GM23338 (cell line): ENCODE data around the gene MAST4. TPM values are rescaled to one million over a fixed set of nuclear protein-coding genes. Genes with fewer than 3 reads are reported as not detected.

Source experiments
- ATAC-seq: fragments of 200-7000 bp; cut with Tn5 transposase; 3 replicates; pipeline ENCODE4 v1.9.1; 2020
- DNase-seq: peaks from one replicate; pipeline ENCODE4 v3.0.0-alpha.2; 2015; ENCODE audit warnings: low spot score
- H2AFZ ChIP-seq: fragments of 200-600 bp; sonication (generic); 2 replicates; pipeline ENCODE4 v1.8.0; 2016; ENCODE audit warnings: antibody characterized with exemption, mild to moderate bottlenecking, moderate library complexity
- H3F3A ChIP-seq: fragments of 200-600 bp; sonication (generic); replicated peaks from 2 replicates; pipeline ENCODE4 v1.8.0; 2017; ENCODE audit warnings: antibody characterized with exemption, mixed run types, low read depth
- H3K27ac ChIP-seq: fragments of 200-600 bp; sonication (generic); 2 replicates; pipeline ENCODE4 v1.6.1; 2016; ENCODE audit warnings: low read depth
- H3K27me3 ChIP-seq: fragments of 200-600 bp; sonication (generic); 2 replicates; pipeline ENCODE4 v1.8.0; 2016; ENCODE audit warnings: mild to moderate bottlenecking, mixed run types, moderate library complexity; ENCODE audit not compliant: insufficient read depth
- H3K36me3 ChIP-seq: fragments of 200-600 bp; sonication (generic); 2 replicates; pipeline ENCODE4 v1.8.0; 2016; ENCODE audit warnings: mild to moderate bottlenecking; ENCODE audit not compliant: insufficient read depth
- H3K4me1 ChIP-seq: fragments of 200-600 bp; sonication (generic); 2 replicates; pipeline ENCODE4 v1.8.0; 2016; ENCODE audit warnings: mild to moderate bottlenecking, moderate library complexity; ENCODE audit not compliant: insufficient read depth
- H3K4me2 ChIP-seq: fragments of 200-600 bp; sonication (generic); 2 replicates; pipeline ENCODE4 v1.7.1; 2017; ENCODE audit warnings: mixed run types
- H3K4me3 ChIP-seq: fragments of 200-600 bp; sonication (generic); 2 replicates; pipeline ENCODE4 v1.6.1; 2016; ENCODE audit warnings: mixed run types
- H3K79me2 ChIP-seq: fragments of 200-600 bp; sonication (generic); replicated peaks from 2 replicates; pipeline ENCODE4 v1.8.0; 2017; ENCODE audit warnings: mild to moderate bottlenecking; ENCODE audit not compliant: insufficient read depth
- H3K9me2 ChIP-seq: fragments of 200-600 bp; sonication (generic); 2 replicates; pipeline ENCODE4 v1.8.0; 2017; ENCODE audit not compliant: insufficient read depth
- H4K20me1 ChIP-seq: fragments of 200-600 bp; sonication (generic); replicated peaks from 2 replicates; pipeline ENCODE4 v1.8.0; 2017; ENCODE audit warnings: mild to moderate bottlenecking; ENCODE audit not compliant: insufficient read depth
- H3K27ac Mint-ChIP-seq: 2 replicates; pipeline ENCODE4 v1.8.0; 2020; ENCODE audit warnings: inconsistent platforms, mild to moderate bottlenecking, moderate library complexity, mixed read lengths
- H3K27me3 Mint-ChIP-seq: 3 replicates; pipeline ENCODE4 v1.8.0; 2022; ENCODE audit warnings: low read depth, mild to moderate bottlenecking, moderate library complexity, mixed read lengths, inconsistent platforms; ENCODE audit not compliant: insufficient read depth, poor library complexity
- H3K36me3 Mint-ChIP-seq: 3 replicates; pipeline ENCODE4 v1.8.0; 2021; ENCODE audit warnings: low read depth, mild to moderate bottlenecking, inconsistent platforms, moderate library complexity, mixed read lengths
- H3K4me1 Mint-ChIP-seq: 3 replicates; pipeline ENCODE4 v1.8.0; 2020; ENCODE audit warnings: mild to moderate bottlenecking, inconsistent platforms, mixed read lengths
- H3K4me3 Mint-ChIP-seq: 3 replicates; pipeline ENCODE4 v1.8.0; 2021; ENCODE audit warnings: moderate library complexity, mild to moderate bottlenecking, inconsistent platforms, mixed read lengths
- H3K9me3 Mint-ChIP-seq: 3 replicates; pipeline ENCODE4 v1.8.0; 2020; ENCODE audit warnings: moderate library complexity, mild to moderate bottlenecking, inconsistent platforms, mixed read lengths
- CTCF ChIP-seq, 2 experiments: fragments of 200-600 bp in 1 of 2; sonication (generic) in 1 of 2; conservative IDR thresholded peaks; 2 replicates each; pipeline versions ENCODE4 v1.5.1 to v1.6.1; 2016 to 2017; ENCODE audit warnings: antibody characterized with exemption in 2 of 2, low read depth in 2 of 2, mild to moderate bottlenecking in 2 of 2, moderate library complexity in 1 of 2
- ETS1 ChIP-seq: IDR thresholded peaks from 2 replicates; pipeline ENCODE4 v1.6.1; 2016; ENCODE audit warnings: antibody characterized with exemption
- JUNB ChIP-seq: IDR thresholded peaks from one replicate; pipeline ENCODE4 v1.6.1; 2016; ENCODE audit warnings: antibody characterized with exemption; ENCODE audit not compliant: unreplicated experiment
- NANOG ChIP-seq: IDR thresholded peaks from 2 replicates; pipeline ENCODE4 v1.6.1; 2016; ENCODE audit warnings: antibody characterized with exemption, borderline replicate concordance
- REST ChIP-seq: IDR thresholded peaks from one replicate; pipeline ENCODE4 v1.6.1; 2018; ENCODE audit warnings: antibody characterized with exemption; ENCODE audit not compliant: unreplicated experiment
- STAT1 ChIP-seq: IDR thresholded peaks from one replicate; pipeline ENCODE4 v1.6.1; 2016; ENCODE audit warnings: antibody characterized with exemption; ENCODE audit not compliant: unreplicated experiment
- ZNF114 ChIP-seq: fragments of 250-450 bp; sonication (Bioruptor Pico); IDR thresholded peaks from 2 replicates; pipeline ENCODE4 v1.5.0; 2020; ENCODE audit warnings: mild to moderate bottlenecking, moderate library complexity
- ZNF331 ChIP-seq: fragments of 250-450 bp; sonication (Bioruptor Pico); IDR thresholded peaks from 2 replicates; pipeline ENCODE4 v1.5.0; 2020; ENCODE audit warnings: low read depth, mild to moderate bottlenecking, moderate library complexity
- ZNF462 ChIP-seq: fragments of 250-450 bp; sonication (Bioruptor Pico); IDR thresholded peaks from 2 replicates; pipeline ENCODE4 v1.5.0; 2020; ENCODE audit warnings: mild to moderate bottlenecking, moderate library complexity
- polyA plus RNA-seq: library from polyadenylated mRNA; unstranded; fragments of >200 nt; fragmentation: Nextera tagmentation; extraction: Ambion mirVana; gene quantifications from 2 replicates; pipeline ENCODE4 v1.2.1, GENCODE V29; 2016
- total RNA-seq: library from RNA; depleted of rRNA; stranded (reverse); fragments of >200 nt; shearing (Covaris generic); gene quantifications from 2 replicates; pipeline ENCODE4 v1.2.3, GENCODE V29; 2014

The MAST4 gene
- total and polyA plus RNA-seq, 2 experiments from 2014 or later: 3.6 to 8.5 TPM

GRCh38 chr5:66546541-66546940 lies 49.7 kb upstream of the MAST4 start (continued):
- TF ChIP-seq REST: no peak
- TF ChIP-seq ETS1: no peak
- no peak for TF ChIP-seq JUNB
- TF ChIP-seq STAT1: no peak
- no peak for TF ChIP-seq ZNF114 (CRISPR knock-in tag)
- TF ChIP-seq CTCF (conservative IDR thresholded peaks at IDR 0.05; ENCODE audit: low read depth in 2 of 2): no peak
- TF ChIP-seq NANOG: no peak

- H3K9me2 ChIP-seq: no peaks in the 10 kb centered on the region
- no peak overlapping the region for H3K4me3 Mint-ChIP-seq
- H3K27me3 Mint-ChIP-seq: peaks cover 2% of the 10 kb centered on the region
- H3K79me2 ChIP-seq: no peaks in the 10 kb centered on the region
- no peaks in the 10 kb centered on the region for H3K27me3 ChIP-seq
- peaks cover 24% of the 10 kb centered on the region for H3K9me3 Mint-ChIP-seq
- H3K4me1 Mint-ChIP-seq: no peaks in the 10 kb centered on the region
- ATAC-seq (no peak), DNase-seq (no peak)
- H3K36me3 ChIP-seq: 0 out of 2 replicates have a peak, but pooled peaks cover 7% of the 10 kb centered on the region
- no peaks in the 10 kb centered on the region for H3F3A ChIP-seq
- H3K4me3 ChIP-seq: no peak overlapping the region
- H3K36me3 Mint-ChIP-seq: peaks cover 3% of the 10 kb centered on the region; the same call in 2 of the 3 replicates
- H3K27ac Mint-ChIP-seq: no peak overlapping the region
- H2AFZ ChIP-seq: no peak overlapping the region
- no peaks in the 10 kb centered on the region for H3K4me1 ChIP-seq
- no peak overlapping the region for H3K4me2 ChIP-seq
- no peaks in the 10 kb centered on the region for H4K20me1 ChIP-seq
- H3K27ac ChIP-seq: no peak overlapping the region
- TF ChIP-seq STAT1 (no peak), ZNF462 (CRISPR knock-in tag) (no peak), ZNF331 (CRISPR knock-in tag) (no peak), ZNF114 (CRISPR knock-in tag) (no peak)
These were observed 44.9 kb upstream of the MAST4 start for GRCh38 chr5:66551338-66551737.
